DMS79 treated with DMSO at 0.1 percent for 48 hours (cell line): ENCODE data around the gene TAGLN.

Source experiments
- DNase-seq: peaks from one replicate; lab custom pipeline; 2025; lab: John Stamatoyannopoulos, UW

TAGLN gene

DNA sequence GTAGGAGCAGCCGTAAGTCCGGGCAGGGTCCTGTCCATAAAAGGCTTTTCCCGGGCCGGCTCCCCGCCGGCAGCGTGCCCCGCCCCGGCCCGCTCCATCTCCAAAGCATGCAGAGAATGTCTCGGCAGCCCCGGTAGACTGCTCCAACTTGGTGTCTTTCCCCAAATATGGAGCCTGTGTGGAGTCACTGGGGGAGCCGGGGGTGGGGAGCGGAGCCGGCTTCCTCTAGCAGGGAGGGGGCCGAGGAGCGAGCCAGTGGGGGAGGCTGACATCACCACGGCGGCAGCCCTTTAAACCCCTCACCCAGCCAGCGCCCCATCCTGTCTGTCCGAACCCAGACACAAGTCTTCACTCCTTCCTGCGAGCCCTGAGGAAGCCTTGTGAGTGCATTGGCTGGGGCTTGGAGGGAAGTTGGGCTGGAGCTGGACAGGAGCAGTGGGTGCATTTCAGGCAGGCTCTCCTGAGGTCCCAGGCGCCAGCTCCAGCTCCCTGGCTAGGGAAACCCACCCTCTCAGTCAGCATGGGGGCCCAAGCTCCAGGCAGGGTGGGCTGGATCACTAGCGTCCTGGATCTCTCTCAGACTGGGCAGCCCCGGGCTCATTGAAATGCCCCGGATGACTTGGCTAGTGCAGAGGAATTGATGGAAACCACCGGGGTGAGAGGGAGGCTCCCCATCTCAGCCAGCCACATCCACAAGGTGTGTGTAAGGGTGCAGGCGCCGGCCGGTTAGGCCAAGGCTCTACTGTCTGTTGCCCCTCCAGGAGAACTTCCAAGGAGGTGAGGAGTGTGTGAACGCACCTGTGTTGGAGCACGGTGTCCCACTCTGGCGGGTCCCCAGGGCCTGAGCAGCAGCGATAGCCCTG is at the start of gene TAGLN:
Gene TAGLN (plus strand): TSS at position 318 of the 863 bp plus-strand sequence. CDS start 3,644 bp downstream, outside the sequence.
- DNase-seq, result no peak

GRCh38 chr11:117152066-117152465 is 47.1 kb upstream of the TAGLN start:
- no peak for DNase-seq

GRCh38 chr11:117154468-117154867 is 44.7 kb upstream of the TAGLN start:
- no peak for DNase-seq

DNA sequence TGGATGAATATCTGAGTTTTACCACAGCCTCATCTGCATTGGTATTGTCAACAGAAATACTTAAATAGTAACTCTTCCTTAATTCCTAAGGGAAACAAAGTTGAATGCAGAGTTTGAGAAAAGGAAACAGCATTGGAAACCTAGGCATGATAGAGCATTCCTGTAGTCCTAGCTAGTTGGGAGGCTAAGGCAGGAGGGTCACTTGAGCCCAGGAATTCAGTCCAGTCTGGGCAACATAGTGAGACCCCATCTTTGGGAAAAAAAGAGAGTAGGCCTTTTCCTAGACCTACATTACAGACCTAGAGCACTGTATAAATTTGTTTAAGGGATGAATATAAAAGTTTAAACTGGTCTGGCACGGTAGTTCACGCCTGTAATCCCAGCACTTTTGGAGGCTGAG is 41.7 kb upstream of the TAGLN start:
- no peak for DNase-seq

GRCh38 chr11:117159892-117160291 is 39.3 kb upstream of the TAGLN start:
- no peak for DNase-seq

DNA sequence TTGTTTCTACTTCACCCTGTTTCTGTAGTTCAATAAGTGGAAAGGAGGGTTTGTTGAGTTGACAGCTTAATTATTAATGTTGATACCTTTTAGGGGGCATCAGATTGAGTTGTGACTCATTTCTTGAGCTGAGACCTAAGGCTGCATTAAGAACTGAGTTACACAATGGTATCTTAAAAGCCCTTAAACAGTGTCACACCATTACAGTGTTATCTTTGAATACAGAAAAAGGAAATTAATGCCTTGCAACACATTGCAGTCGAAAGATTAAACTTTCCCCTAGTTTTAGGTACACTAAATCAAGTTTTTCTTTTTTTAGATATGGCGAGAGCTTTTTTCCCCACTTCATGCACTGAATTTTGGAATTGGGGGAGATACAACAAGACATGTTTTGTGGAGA is 38.3 kb upstream of the TAGLN start:
- no peak for DNase-seq

- DNase-seq, result no peak
Measured at GRCh38 chr11:117166491-117166890, 32.7 kb upstream of the TAGLN start.

DNA sequence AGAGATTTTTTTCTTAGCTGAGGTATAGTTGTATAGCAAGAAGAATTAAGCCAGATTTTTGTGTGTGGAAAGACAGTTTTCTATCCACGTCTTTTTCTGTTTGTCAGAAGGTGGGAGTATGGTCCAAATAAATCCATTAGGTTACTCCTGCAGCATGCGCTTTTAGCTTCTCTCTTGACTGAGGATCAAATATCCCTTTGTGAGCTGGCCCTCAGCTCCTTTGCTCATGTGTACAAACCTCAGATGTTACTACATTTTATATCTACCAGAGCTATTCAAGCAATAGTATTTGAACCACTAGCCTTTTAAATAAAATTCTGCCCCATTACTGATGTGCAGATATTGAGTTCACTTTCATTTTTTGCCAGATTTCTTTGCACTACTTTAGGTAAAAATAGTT is 29.4 kb upstream of the TAGLN start:
- no peak for DNase-seq

- no peak for DNase-seq
Measured at GRCh38 chr11:117170210-117170609, 29.0 kb upstream of the TAGLN start.

- DNase-seq, result no peak
Measured at GRCh38 chr11:117171007-117171403, 28.2 kb upstream of the TAGLN start.

DNA sequence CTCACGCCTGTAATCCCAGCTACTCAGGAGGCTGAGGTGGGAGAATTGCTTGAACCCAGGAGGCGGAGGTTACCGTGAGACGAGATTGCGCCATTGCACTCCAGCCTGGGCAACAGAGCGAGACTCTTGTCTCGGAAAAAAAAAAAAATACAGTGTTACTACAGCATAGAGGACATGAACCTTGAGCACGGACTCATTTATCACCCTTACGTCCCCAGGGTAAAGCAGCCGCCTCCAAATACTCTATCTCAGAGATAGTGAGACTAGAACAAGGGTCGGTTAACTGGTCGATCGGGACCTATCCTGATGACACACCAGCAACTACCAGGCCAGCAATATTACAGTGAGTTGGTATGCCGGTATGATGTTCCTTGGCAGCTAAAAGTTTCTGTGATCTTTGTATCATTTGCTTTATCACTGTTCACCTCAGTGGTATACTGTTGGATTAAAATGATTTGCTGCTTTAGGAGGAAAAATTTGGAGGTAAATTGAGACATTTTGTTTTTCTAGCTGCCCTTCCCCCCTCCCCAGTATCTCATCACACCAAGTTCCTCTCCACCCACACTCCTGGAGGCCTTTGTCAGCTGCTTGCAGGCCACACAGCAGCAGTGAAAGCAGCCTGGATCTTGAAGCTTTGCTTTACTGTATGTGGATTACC is 27.6 kb upstream of the TAGLN start:
- DNase-seq, result no peak

DNA sequence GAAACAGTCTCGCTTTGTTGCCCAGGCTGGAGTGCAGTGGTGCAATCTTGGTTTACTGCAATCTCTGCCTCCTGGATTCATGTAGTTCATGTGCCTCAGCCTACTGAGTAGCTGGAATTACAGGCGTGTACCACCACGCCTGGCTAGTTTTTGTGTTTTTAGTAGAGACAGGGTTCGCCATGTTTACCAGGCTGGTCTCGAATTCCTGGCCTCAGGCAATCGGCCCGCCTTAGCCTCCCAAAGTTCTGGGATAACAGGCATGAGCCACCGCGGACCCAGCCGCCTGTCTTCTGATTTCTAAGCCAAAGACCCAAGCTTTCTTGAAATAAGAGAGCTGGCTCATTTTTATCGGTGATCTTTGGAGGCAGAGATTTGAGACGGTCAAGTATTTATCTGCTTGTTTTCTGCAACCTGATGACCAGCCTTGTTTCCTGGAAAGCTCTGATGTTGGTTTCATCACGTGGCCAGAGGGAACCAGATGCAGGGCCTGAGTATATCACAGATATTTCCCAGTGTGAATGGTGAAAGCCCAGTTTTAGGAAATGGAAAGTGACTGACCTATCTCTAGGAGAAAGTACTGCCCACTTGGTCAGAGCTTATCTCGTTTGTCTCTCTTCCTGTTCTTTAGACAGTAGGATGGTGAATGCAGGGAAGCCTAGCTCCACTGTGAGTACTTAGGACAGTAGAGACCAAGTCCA is 26.3 kb upstream of the TAGLN start:
- DNase-seq, result no peak

- DNase-seq, result no peak
Measured at GRCh38 chr11:117175104-117175503, 24.1 kb upstream of the TAGLN start.

GRCh38 chr11:117175781-117176180 is 23.4 kb upstream of the TAGLN start:
- no peak for DNase-seq

DNA sequence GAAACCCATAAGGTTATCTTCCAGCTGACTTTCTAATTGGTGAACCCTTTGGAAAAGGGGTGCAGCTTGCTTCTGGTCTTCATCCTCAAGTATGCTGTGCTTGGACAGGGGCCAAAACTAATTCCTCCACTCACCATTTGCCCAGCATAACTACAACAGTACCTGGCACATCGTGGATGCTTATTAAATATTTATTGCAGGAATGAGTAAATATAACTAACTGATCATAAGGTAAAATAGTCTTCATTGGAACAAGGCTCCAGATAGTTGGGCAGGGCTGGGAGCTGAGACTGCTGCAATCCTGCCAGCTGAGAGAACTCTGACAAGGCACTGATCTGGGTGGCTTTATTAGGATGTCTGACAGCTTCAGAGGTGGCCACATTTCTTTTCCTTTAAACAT is 23.0 kb upstream of the TAGLN start:
- DNase-seq, result no peak

GRCh38 chr11:117177534-117178209 is 21.5 kb upstream of the TAGLN start:
- DNase-seq, result no peak

DNA sequence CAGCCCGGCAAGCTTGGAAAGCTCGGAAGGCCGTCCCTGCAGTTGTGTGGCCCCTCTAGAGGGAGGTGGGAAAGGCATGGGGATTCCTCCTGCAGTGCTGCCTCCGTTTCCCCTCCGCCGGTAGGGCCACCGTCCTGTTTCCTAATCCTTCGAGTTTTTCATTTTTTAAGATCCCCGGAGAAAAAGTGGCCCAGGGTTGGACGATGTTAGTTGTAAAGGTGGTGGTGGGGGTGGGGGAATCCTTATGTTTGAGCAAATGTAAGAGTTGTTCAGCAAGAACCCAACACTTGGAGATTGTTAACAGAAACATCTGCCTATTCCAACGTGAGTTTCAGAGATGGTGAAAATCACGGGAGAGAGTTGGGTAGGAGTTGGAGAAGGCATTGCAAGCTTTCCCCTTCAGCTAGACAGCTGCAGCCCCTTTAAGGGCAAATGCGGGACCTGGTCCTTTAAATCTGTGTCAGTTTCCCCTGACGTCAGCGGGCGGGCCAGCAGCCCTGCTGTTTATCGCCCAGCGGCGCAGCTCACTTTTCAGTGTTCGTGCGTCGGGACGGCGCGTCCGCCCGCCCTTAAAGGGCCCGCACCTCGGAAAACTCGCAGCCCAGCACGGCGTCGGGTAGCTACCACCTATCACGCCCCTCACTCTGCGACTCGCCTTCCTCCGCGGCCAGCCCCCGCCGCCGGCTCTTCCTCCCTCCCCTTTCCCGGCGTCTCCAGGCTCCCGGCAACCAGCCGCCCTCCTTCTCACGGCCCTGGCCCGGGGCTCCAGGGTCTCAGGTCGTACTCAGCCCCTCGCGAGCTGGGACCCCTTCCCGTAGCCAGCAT is 20.7 kb upstream of the TAGLN start, which contains the start of gene SIDT2:
Gene SIDT2 (plus strand): TSS at position 534 of the 825 bp plus-strand sequence. CDS start 521 bp downstream, outside the sequence.
- DNase-seq, result peak; percentile 89

- peak; percentile 32 for DNase-seq
Measured at GRCh38 chr11:117179048-117179999, 19.8 kb upstream of the TAGLN start.

- no peak for DNase-seq
Measured at GRCh38 chr11:117180020-117180419, 19.1 kb upstream of the TAGLN start.
